Stimulated activated naive CD4-positive, alpha-beta T cell treated with Interleukin-2 at 50 U/mL for 16 hours (primary cell): Measurements from ENCODE around the gene DOLK.
"Not testable (repeated sequence)": the region's sequence is repeated elsewhere in the genome, so short reads cannot be mapped to it uniquely, and the experiment has no call there.

Experiments
- DNase-seq: peaks from one replicate; lab custom pipeline; 2025; lab: John Stamatoyannopoulos, UW

Gene DOLK

GRCh38 chr9:128947527-128948301 is at the start of gene DOLK, which contains the start of gene NUP188:
Gene DOLK, minus strand, starts transcription at chr9:128947603. Its CDS starts 300 bp downstream, at chr9:128947303.
Gene NUP188, plus strand, starts transcription at chr9:128947699. Its CDS starts 21 bp downstream, at chr9:128947720.
- DNase-seq = peak; percentile 97

GRCh38 chr9:128995791-128996190 is 48.4 kb upstream of the DOLK start:
- DNase-seq = no peak

- DNase-seq = no peak
Observed at GRCh38 chr9:128992995-128993394, 45.6 kb upstream of the DOLK start.

- DNase-seq = no peak
Observed at GRCh38 chr9:128987805-128988204, 40.4 kb upstream of the DOLK start.

- no peak for DNase-seq
Observed at GRCh38 chr9:128986671-128987070, 39.3 kb upstream of the DOLK start.

- no peak for DNase-seq
Observed at GRCh38 chr9:128983536-128983935, 36.1 kb upstream of the DOLK start.

GRCh38 chr9:128979111-128979510 is 31.7 kb upstream of the DOLK start:
- DNase-seq = no peak

GRCh38 chr9:128972956-128973355 is 25.6 kb upstream of the DOLK start:
- DNase-seq = no peak

GRCh38 chr9:128969491-128969890 is 22.1 kb upstream of the DOLK start:
- no peak for DNase-seq

GRCh38 chr9:128961403-128961802 is 14.0 kb upstream of the DOLK start:
- DNase-seq = not testable (repeated sequence)

- no peak for DNase-seq
Observed at GRCh38 chr9:128947277-128947526, 201 bp downstream of the DOLK start.

GRCh38 chr9:128946571-128947276 is 679 bp downstream of the DOLK start:
- DNase-seq = peak; percentile 27

- no peak for DNase-seq
Observed at GRCh38 chr9:128945798-128946501, 1.5 kb downstream of the DOLK start.

GRCh38 chr9:128944966-128945365 is 2.4 kb downstream of the DOLK start:
- not testable (repeated sequence) for DNase-seq

- no peak for DNase-seq
Observed at GRCh38 chr9:128943832-128944620, 3.4 kb downstream of the DOLK start.

GRCh38 chr9:128940946-128941755 is 6.3 kb downstream of the DOLK start:
- no peak for DNase-seq

- DNase-seq = no peak
Observed at GRCh38 chr9:128940271-128940921, 7.0 kb downstream of the DOLK start.

GRCh38 chr9:128937310-128938165 is 9.9 kb downstream of the DOLK start:
- no peak for DNase-seq

GRCh38 chr9:128936171-128936865 is 11.1 kb downstream of the DOLK start:
- no peak for DNase-seq
